Mesodermal cell (in vitro differentiated cells): Measurements from ENCODE around the gene IGF2R.
"Not testable (repeated sequence)": the region's sequence is repeated elsewhere in the genome, so short reads cannot be mapped to it uniquely, and the experiment has no call there.

Source experiments
- H3K27ac ChIP-seq: 2 replicates; pipeline ENCODE4 v1.7.0; 2013; ENCODE audit warnings: mild to moderate bottlenecking, low read depth, low read length, moderate library complexity; ENCODE audit not compliant: severe bottlenecking
- H3K36me3 ChIP-seq: 2 replicates; pipeline ENCODE4 v1.7.1; 2013; ENCODE audit warnings: mild to moderate bottlenecking, low read length, moderate library complexity; ENCODE audit not compliant: control insufficient read depth, insufficient read depth
- H3K4me1 ChIP-seq: one replicate; pipeline ENCODE4 v1.7.1; 2013; ENCODE audit warnings: mild to moderate bottlenecking, low read length; ENCODE audit not compliant: insufficient read depth, control insufficient read depth, poor library complexity, severe bottlenecking
- H3K4me3 ChIP-seq: 2 replicates; pipeline ENCODE4 v1.7.0; 2013; ENCODE audit warnings: low read length, control low read depth, mild to moderate bottlenecking; ENCODE audit not compliant: insufficient read depth, poor library complexity, severe bottlenecking; ENCODE audit errors: extremely low read depth
- H3K9me3 ChIP-seq: 2 replicates; pipeline ENCODE4 v1.7.1; 2013; ENCODE audit warnings: mild to moderate bottlenecking, low read length, moderate library complexity; ENCODE audit not compliant: control insufficient read depth
- WGBS, 2 experiments: methylation state at CpG; one replicate each; pipeline ENCODE4 v1.1.5; 2013; ENCODE audit warnings: missing lambda C conversion rate in 2 of 2; ENCODE audit not compliant: insufficient coverage in 2 of 2; 5-methylcytosine and 5-hydroxymethylcytosine counted together

Gene IGF2R

DNA sequence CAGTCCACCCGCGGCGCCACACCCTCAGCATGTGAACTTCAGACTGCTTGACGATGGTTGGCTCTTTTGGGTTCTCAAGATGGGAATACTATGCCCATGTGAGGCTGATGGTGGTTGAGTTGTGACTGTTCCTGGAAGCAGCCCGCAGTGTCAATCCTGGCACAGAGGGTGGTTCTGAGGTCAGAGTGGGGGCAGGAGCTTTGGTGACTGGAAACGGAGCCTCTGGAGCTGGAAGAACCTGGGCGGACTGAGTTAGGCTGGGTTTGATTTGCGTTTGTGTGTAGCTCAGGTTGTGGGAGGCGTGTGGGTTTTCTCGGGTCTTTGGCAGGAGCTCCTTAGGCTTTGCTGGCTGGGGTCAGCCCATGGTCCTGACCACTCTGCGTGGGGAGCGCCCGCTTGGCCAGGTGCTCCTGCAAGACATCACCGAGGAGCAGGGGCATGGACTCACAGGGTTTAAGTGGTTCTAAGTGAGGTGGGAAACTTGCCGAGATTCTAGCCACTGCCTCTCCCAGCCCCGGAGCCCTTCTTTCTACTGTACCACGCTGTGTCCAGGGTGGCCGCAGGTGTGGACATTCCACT is 115.4 kb downstream of the IGF2R start:
- 90 to 95% methylated on average over 14 to 16 of the region's 18 CpGs for WGBS, 2 experiments
- Histone ChIP-seq H3K27ac (no peak overlapping the region), H3K4me1 (no peaks in the 10 kb centered on the region), H3K4me3 (no peak overlapping the region), H3K36me3 (peaks cover 88% of the 10 kb centered on the region), H3K9me3 (no peaks in the 10 kb centered on the region)

DNA sequence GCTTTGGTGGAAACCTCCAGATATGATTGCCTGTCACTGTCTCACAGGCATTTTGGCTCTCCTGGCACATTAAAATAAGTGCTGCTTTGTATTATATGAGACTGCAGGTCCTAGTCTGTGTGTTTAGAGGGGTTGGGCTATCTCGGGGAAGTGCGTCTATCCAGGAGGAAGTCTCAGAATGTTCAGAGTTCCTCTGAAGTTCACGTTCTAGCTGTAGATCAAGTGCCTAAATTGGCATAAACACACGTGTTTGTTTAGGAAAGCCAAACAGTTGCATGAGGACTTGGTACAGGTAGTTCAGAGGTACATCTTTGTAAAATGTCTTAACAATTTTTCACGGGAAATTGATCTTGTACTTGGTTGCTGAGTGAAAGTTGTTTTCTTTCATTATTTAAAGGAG is 116.3 kb downstream of the IGF2R start:
- no peaks in the 10 kb centered on the region for H3K4me1 ChIP-seq
- no peaks in the 10 kb centered on the region for H3K9me3 ChIP-seq
- no peak overlapping the region for H3K27ac ChIP-seq
- H3K4me3 ChIP-seq: no peak overlapping the region
- peaks cover 88% of the 10 kb centered on the region for H3K36me3 ChIP-seq
- WGBS, 2 experiments: 93 to 98% methylated on average over 5 of the region's 5 CpGs

DNA sequence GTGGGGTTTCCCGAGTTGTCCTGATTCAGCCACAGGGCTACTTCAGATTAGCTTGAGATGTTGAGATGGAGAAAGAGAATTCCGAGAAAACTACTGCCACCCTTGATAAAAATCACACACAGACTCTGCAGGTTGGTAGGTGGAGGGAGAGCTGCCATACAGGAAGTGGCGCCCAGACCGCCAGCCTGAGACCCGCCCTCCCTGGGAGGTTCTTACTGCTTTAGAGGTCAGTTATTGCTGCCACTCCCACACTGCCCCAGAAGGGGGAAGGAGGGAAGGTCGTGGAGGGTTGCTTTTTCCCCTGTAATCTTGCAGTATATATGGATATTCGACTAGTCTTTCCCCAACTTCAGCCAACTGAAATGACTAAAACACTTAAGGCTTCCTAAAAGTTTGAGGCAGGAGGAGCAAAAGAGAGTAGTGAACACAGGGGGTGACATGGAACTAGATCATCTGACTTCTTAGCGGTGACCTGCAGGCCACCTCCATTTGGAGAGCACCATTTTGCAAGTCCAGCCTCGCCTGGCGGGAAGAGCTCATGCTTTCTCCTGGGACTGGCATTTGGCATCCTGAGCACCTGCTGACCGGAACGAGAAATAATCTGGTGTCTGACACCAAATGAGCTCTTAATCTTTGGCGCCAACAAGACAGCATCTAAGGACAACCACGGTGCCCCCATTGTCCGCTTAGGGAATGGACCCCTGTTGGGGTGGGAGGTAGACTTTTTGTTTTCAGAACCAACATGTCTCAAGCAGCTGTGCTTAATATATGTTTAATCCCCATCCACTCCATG is 117.0 kb downstream of the IGF2R start:
- peaks cover 88% of the 10 kb centered on the region for H3K36me3 ChIP-seq
- 91 to 96% methylated on average over 6 to 10 of the region's 15 CpGs for WGBS, 2 experiments
- no peak overlapping the region for H3K27ac ChIP-seq
- no peaks in the 10 kb centered on the region for H3K9me3 ChIP-seq
- H3K4me1 ChIP-seq: no peaks in the 10 kb centered on the region
- H3K4me3 ChIP-seq: no peak overlapping the region

DNA sequence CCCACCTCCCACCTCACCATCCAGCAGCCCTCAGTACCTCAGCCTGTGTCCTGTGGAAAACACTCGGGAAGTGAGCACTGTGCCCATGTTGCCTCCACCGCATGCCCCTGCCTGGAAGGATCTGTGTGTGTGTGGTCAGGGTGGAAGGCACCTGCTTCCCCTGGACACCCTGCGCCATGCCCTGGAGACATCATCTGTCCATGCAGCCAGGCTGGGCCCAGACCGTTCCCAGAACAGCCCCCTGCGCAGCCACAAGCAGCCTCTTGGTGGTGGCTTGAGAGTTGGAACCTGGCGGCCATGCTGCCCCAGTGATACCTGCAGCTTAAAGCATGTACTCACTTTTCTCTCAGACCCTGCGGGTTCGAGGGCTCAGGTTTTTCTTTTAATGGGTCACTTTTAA is 117.9 kb downstream of the IGF2R start:
- WGBS, 2 experiments: 91 to 95% methylated on average over 6 of the region's 8 CpGs
- Histone ChIP-seq H3K27ac (no peak overlapping the region), H3K4me3 (no peak overlapping the region), H3K36me3 (peaks cover 79% of the 10 kb centered on the region), H3K9me3 (no peaks in the 10 kb centered on the region), H3K4me1 (no peaks in the 10 kb centered on the region)

DNA sequence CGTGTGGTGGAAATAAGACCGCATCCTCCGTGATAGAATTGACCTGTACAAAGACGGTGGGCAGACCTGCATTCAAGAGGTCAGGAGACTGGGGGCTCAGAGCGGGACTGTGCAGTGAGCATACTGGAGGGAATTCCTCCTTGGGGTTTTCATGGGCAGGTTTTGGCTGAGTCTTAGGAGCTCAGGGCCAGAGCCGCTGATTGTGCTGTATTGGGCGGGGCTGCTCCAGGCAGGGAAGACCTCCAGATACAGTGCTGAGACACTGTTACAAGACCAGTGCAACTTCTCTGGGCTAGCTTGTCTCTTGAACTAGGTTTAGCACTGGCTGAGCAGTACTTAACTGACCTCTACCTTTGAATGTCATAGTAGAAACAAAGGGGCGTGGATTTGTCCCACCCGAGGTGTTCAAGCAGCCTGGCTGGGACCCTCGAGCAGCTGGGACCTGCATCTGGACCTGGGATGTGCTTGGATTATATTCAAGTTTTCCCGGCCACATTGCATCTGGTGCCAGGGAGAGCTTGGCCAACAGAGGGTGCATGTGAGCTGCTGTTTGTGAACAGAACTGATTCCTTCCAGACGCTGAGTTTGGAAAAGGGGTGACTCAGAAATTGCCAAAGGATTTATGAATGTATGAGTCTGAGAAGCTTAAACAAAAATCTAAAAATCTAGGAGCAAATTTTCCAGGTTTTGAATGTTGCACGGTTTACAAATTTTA is 119.3 kb downstream of the IGF2R start:
- whole genome bisulfite sequencing, 2 experiments: 86 to 95% methylated on average over 10 to 12 of the region's 13 CpGs
- Histone ChIP-seq H3K27ac (no peak overlapping the region), H3K36me3 (peaks cover 79% of the 10 kb centered on the region), H3K4me3 (no peak overlapping the region), H3K9me3 (no peaks in the 10 kb centered on the region), H3K4me1 (no peaks in the 10 kb centered on the region)

- Histone ChIP-seq H3K27ac (no peak overlapping the region), H3K36me3 (peaks cover 79% of the 10 kb centered on the region), H3K9me3 (no peaks in the 10 kb centered on the region), H3K4me3 (no peak overlapping the region), H3K4me1 (no peaks in the 10 kb centered on the region)
- 89 to 91% methylated on average over 12 to 18 of the region's 21 CpGs for WGBS, 2 experiments
These were observed 120.1 kb downstream of the IGF2R start for GRCh38 chr6:160088784-160089533.

DNA sequence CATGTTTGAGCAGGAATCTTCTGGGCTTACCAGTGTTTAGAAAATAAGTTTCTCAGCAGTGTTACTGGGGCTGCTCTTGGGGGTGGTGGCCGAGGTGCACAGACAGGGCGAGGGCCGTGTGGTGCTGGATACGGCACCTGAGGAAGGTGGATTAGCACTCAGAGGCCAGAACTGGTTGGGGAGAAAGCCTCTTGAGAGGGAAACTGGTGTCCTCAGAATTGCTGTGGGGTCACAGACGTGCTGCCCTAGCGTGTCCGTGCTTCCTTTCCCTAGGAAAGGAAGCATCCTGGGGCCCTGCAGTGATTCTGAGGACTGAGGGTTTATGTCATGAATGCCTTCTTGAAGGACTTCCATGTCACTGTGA is 120.6 kb downstream of the IGF2R start:
- Histone ChIP-seq H3K4me1 (no peaks in the 10 kb centered on the region), H3K36me3 (peaks cover 79% of the 10 kb centered on the region), H3K27ac (no peak overlapping the region), H3K9me3 (no peaks in the 10 kb centered on the region), H3K4me3 (no peak overlapping the region)
- 96 to 97% methylated on average over 7 of the region's 7 CpGs for WGBS, 2 experiments

DNA sequence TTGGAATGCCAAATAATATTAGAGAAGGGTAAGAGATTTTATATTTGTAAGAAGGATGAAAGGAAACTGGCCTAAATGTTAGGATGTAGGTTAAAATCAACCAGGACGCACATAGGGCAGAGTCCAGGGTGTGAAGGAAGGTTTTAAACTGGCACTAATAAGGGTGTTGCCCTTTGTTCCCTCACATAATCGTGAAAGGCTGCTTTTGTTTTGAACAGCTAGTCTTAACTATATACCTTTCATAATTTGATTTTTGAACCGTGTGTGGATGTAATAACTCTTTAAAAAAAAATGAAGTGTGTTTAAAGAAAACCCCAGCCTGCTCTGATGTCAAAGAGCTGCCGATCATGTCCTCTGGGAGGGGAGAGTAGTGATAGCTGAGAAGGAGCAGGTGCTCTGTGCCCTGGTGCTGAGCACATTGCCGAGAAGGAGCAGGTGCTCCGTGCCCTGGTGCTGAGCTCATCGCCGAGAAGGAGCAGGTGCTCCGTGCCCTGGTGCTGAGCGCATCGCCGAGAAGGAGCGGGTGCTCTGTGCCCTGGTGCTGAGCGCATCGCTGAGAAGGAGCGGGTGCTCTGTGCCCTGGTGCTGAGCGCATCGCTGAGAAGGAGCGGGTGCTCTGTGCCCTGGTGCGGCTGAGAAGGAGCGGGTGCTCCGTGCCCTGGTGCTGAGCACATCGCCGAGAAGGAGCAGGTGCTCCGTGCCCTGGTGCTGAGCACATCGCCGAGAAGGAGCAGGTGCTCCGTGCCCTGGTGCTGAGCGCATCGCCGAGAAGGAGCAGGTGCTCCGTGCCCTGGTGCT is 121.8 kb downstream of the IGF2R start:
- H3K4me1 ChIP-seq, H3K27ac ChIP-seq, H3K4me3 ChIP-seq, H3K9me3 ChIP-seq: not testable (repeated sequence)
- WGBS, 2 experiments: 97 to 99% methylated on average over 12 to 22 of the region's 32 CpGs
- H3K36me3 ChIP-seq: peaks cover 78% of the 10 kb centered on the region

DNA sequence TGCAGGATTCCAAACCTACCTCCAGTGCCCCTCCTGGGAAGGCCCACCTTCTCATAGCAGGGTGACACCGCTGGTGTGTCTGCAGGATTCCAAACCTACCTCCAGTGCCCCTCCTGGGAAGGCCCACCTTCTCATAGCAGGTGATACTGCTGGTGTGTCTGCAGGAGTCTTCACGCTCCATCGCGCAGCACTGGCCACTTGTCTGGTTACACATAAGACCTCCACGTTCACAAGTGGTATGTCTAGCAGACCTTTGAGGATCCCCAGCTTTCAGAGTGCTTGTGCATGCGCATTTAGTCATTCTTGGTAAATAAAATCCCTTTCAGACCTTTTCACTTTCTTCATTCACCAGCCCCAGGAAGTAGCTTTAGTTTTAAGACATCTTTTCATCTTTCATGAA is 123.3 kb downstream of the IGF2R start:
- H3K36me3 ChIP-seq: peaks cover 76% of the 10 kb centered on the region
- H3K9me3 ChIP-seq, H3K4me3 ChIP-seq, H3K27ac ChIP-seq, H3K4me1 ChIP-seq: not testable (repeated sequence)
- WGBS, 2 experiments: 91 to 100% methylated on average over 4 to 5 of the region's 6 CpGs

- peaks cover 79% of the 10 kb centered on the region for H3K36me3 ChIP-seq
- no peak overlapping the region for H3K27ac ChIP-seq
- no peaks in the 10 kb centered on the region for H3K4me1 ChIP-seq
- no peaks in the 10 kb centered on the region for H3K9me3 ChIP-seq
- WGBS, 2 experiments: 91 to 98% methylated on average over 10 of the region's 10 CpGs
- no peak overlapping the region for H3K4me3 ChIP-seq
These were observed 123.7 kb downstream of the IGF2R start for GRCh38 chr6:160092602-160093001.
